A549 treated with GW870086 at 1 μM for 4 hours (cell line): ENCODE data around the gene PATL2. TPM values are rescaled to one million over a fixed set of nuclear protein-coding genes. Genes with fewer than 3 reads are reported as not detected.

Source experiments
- total RNA-seq: library from RNA; stranded (reverse); fragments of 200-300 nt; extraction: Qiagen RNA extraction; gene quantifications from 5 replicates; pipeline ENCODE4 v1.2.3, GENCODE V29; 2022; ENCODE audit warnings: low read depth

PATL2 gene
- total RNA-seq = 0.10 to 0.24 TPM (median 0.13 TPM) in 4 of 5 replicates, not detected in the other

GRCh38 chr15:44711096-44711742, at the start of gene PATL2, which contains the start of gene B2M:
Gene PATL2 (minus strand): TSS chr15:44711323. CDS start chr15:44676490, 34,833 bp downstream.
Gene B2M (plus strand): TSS chr15:44711517. CDS start chr15:44711547, 30 bp downstream.

GRCh38 chr15:44736181-44736765, 25.1 kb upstream of the PATL2 start, which contains the start of gene TRIM69:
Gene TRIM69 (plus strand): TSS chr15:44736528. CDS start chr15:44736705, 177 bp downstream.

GRCh38 chr15:44663410-44664308, 47.5 kb downstream of the PATL2 start, which contains the start of gene SPG11:
Gene SPG11 (minus strand): TSS chr15:44663662. CDS start chr15:44663647, 15 bp downstream.

Other genes with a start within 250 kb of the PATL2 start
- gene EIF3J, start 174.2 kb downstream of the PATL2 start, total RNA-seq = 84.3 to 99.2 TPM (median 86.3 TPM) in 5 replicates
- gene SPG11, start 47.7 kb downstream of the PATL2 start, total RNA-seq = 8.1 to 11.4 TPM (median 8.8 TPM) in 5 replicates
- 414 to 543 TPM (median 447 TPM) in 5 replicates for gene B2M, start 194 bp upstream of the PATL2 start, total RNA-seq
- 3.9 to 7.3 TPM (median 5.3 TPM) in 5 replicates for gene TRIM69, start 25.2 kb upstream of the PATL2 start, total RNA-seq
- not detected in 5 replicates for gene TERB2, start 245.4 kb upstream of the PATL2 start, total RNA-seq